Esophagus muscularis mucosa (tissue), 4 donors: ENCODE data around the gene TESK1. TPM values are rescaled to one million over a fixed set of nuclear protein-coding genes. Genes with fewer than 3 reads are reported as not detected.

ENCODE experiments used
- DNase-seq: peaks from one replicate; pipeline ENCODE4 v3.0.0-alpha.2; 2017; ENCODE audit errors: extremely low spot score
- H3K27ac ChIP-seq, 4 donors: fragments of 200-600 bp; sonication (generic); replicated peaks in 1 of 4; 1 replicate in 3 of 4; 2 replicates in 1 of 4; pipeline ENCODE4 v1.5.1; 2016 to 2019; ENCODE audit warnings: mild to moderate bottlenecking in 1 of 4
- H3K27me3 ChIP-seq, 4 donors: fragments of 200-600 bp; sonication (generic); one replicate each; pipeline versions ENCODE4 v1.5.1 to v1.6.0; 2016 to 2019
- H3K36me3 ChIP-seq, 4 donors: fragments of 200-600 bp; sonication (generic); one replicate each; pipeline ENCODE4 v1.5.1; 2016 to 2019
- H3K4me1 ChIP-seq, 4 donors: fragments of 200-600 bp; sonication (generic); one replicate each; pipeline ENCODE4 v1.5.1; 2016 to 2019
- H3K4me3 ChIP-seq, 4 donors: fragments of 200-600 bp; sonication (generic); 1 replicate in 2 of 4; 2 replicates in 2 of 4; pipeline ENCODE4 v1.5.1; 2016 to 2019; ENCODE audit warnings: mild to moderate bottlenecking in 4 of 4, moderate library complexity in 1 of 4
- H3K9me3 ChIP-seq, 4 donors: fragments of 200-600 bp; sonication (generic); 1 replicate in 3 of 4; 2 replicates in 1 of 4; pipeline ENCODE4 v1.5.1; 2016 to 2019
- EP300 ChIP-seq: sonication (generic); formaldehyde crosslinking; IDR thresholded peaks from one replicate; pipeline ENCODE4 v1.6.1; 2017; ENCODE audit warnings: antibody characterized with exemption
- POLR2A ChIP-seq: fragments of 450-650 bp; IDR thresholded peaks from one replicate; pipeline ENCODE4 v1.6.1; 2017; ENCODE audit warnings: antibody characterized with exemption, moderate library complexity, mild to moderate bottlenecking, low read depth
- POLR2AphosphoS5 ChIP-seq, 2 donors: sonication (generic); formaldehyde crosslinking; IDR thresholded peaks; one replicate each; pipeline ENCODE4 v1.6.1; 2017; ENCODE audit warnings: antibody characterized with exemption in 2 of 2
- WGBS: methylation state at CpG from one replicate; pipeline ENCODE4 v1.1.5; 2018; 5-methylcytosine and 5-hydroxymethylcytosine counted together
- intact Hi-C: fragments of 100-400 bp; cut with DNase I; formaldehyde crosslinking; loops from one replicate; pipeline ENCODE4 v1.15.1; 2023
- total RNA-seq, 4 donors: library from RNA; depleted of rRNA; stranded (reverse); fragments of >200 nt; gene quantifications; one replicate each; pipeline versions ENCODE4 v1.1.0 to v1.2.1, GENCODE V29; 2016
- TF ChIP-seq, protein P1 (sequence below), 3 experiments: fragments of 200-600 bp in 2 of 3; fragments of 450-650 bp in 1 of 3; sonication (generic) in 2 of 3; IDR thresholded peaks; one replicate each; pipeline ENCODE4 v1.5.1; 2017 to 2019; ENCODE audit warnings: antibody characterized with exemption in 3 of 3, mild to moderate bottlenecking in 2 of 3, moderate library complexity in 1 of 3

TESK1 gene
- total RNA-seq, 4 donors from 2014 or later: 48.2 to 80.6 (median 63.4) TPM

DNA sequence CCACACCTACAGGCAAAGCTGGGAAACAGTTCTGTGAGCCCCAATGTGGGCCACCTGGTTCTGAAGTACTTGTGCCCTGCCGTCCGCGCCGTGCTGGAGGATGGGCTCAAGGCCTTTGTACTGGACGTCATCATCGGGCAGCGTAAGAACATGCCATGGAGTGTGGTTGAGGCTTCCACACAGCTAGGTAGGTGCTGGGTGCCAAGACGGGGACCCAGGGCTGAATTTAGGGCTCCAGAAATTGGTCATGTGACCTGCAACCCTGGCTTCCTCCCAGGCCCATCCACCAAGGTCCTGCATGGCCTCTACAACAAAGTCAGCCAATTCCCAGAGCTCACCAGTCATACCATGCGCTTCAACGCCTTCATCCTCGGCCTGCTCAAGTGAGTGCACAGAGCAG, 46.9 kb upstream of the TESK1 start:
- Histone ChIP-seq H3K4me3 (no peak overlapping the region), H3K36me3 (peaks cover 53 to 83% (median 78%) of the 10 kb centered on the region in 4 donors), H3K9me3 (no peaks in the 10 kb centered on the region), H3K27me3 (no peaks in the 10 kb centered on the region), H3K4me1 (peaks cover 16 to 42% (median 40%) of the 10 kb centered on the region in 4 donors), H3K27ac (peak overlapping the region in 1 of 4 donors; percentile 9)
- intact Hi-C loops: no loop called here
- no peak for TF ChIP-seq POLR2AphosphoS5 (IDR thresholded peaks at IDR 0.05)
- TF ChIP-seq, protein P1, sequence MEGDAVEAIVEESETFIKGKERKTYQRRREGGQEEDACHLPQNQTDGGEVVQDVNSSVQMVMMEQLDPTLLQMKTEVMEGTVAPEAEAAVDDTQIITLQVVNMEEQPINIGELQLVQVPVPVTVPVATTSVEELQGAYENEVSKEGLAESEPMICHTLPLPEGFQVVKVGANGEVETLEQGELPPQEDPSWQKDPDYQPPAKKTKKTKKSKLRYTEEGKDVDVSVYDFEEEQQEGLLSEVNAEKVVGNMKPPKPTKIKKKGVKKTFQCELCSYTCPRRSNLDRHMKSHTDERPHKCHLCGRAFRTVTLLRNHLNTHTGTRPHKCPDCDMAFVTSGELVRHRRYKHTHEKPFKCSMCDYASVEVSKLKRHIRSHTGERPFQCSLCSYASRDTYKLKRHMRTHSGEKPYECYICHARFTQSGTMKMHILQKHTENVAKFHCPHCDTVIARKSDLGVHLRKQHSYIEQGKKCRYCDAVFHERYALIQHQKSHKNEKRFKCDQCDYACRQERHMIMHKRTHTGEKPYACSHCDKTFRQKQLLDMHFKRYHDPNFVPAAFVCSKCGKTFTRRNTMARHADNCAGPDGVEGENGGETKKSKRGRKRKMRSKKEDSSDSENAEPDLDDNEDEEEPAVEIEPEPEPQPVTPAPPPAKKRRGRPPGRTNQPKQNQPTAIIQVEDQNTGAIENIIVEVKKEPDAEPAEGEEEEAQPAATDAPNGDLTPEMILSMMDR (IDR thresholded peaks at IDR 0.05): no peak
- no peak for TF ChIP-seq EP300
- TF ChIP-seq POLR2A: no peak
- DNase-seq: no peak
- WGBS: 84% methylated on average over 5 of the region's 11 CpGs

DNA sequence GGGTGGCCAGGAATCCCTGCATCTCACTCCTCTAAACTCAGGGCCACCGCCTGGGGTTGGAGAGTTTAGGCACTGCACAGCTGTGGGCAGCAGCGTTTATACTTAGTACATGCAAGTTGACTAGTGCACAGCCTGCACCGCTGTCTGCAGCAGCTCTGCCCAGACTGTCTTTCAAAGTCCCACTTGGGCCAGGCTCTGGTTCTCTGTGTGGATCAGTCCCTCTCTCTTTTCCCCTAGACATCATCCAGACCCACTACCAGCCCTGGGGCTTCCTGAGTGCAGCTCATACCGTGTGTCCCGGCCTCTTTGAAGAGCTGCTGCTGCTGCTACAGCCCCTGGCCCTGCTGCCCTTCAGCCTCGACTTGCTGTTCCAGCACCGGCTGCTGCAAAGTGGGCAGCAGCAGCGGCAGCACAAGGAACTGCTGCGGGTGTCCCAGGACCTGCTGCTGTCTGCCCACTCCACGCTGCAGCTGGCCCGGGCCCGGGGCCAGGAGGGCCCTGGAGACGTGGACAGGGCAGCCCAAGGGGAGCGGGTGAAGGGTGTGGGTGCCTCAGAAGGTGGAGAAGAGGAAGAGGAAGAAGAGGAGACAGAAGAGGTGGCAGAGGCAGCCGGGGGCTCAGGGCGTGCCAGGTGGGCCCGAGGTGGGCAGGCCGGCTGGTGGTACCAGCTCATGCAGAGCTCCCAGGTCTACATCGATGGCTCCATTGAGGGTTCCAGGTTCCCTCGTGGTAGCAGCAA, 45.1 kb upstream of the TESK1 start:
- 90% methylated on average over 18 of the region's 20 CpGs for WGBS
- H3K4me3 ChIP-seq: no peak overlapping the region
- peaks cover 52 to 79% (median 75%) of the 10 kb centered on the region in 4 donors for H3K36me3 ChIP-seq
- no peak for TF ChIP-seq EP300
- no peak for TF ChIP-seq POLR2AphosphoS5 (IDR thresholded peaks at IDR 0.05)
- TF ChIP-seq, protein P1 (IDR thresholded peaks at IDR 0.05): no peak
- no peak for TF ChIP-seq POLR2A
- no peaks in the 10 kb centered on the region for H3K27me3 ChIP-seq
- H3K9me3 ChIP-seq: no peaks in the 10 kb centered on the region
- H3K27ac ChIP-seq: peak overlapping the region in 2 of 4 donors; percentile 77 to 82
- peaks cover 23 to 47% (median 44%) of the 10 kb centered on the region in 4 donors for H3K4me1 ChIP-seq
- DNase-seq: no peak
- intact Hi-C loops: loop anchor here (5.0 kb wide), 1 partner anchor 42 kb away; no protein-coding TSS in a partner anchor

DNA sequence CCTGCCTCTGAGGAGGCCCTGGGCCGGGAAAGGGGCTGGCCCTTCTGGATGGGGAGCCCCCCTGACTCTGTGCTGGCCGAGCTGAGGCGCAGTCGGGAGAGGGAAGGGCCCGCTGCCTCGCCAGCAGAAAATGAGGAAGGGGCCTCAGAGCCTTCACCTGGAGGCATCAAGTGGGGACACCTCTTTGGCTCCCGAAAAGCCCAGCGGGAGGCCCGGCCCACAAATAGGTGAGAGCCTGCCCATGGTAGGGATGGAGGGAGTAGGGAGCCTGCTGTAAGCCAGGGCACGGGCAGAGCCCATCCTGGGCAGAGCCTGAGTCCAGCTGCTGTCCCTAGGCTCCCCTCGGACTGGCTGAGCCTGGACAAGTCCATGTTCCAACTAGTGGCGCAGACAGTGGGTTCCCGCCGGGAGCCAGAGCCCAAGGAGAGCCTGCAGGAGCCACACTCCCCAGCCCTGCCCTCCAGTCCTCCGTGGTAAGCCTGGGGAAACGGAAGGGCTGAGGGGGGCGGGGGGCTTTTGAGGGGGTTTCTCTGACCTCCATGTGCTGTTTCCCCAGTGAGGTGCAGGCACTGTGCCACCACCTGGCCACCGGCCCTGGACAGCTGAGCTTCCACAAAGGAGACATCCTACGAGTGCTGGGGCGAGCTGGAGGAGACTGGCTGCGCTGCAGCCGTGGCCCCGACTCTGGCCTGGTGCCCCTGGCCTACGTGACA, 44.3 kb upstream of the TESK1 start:
- H3K36me3 ChIP-seq: peaks cover 44 to 71% (median 67%) of the 10 kb centered on the region in 4 donors
- DNase-seq: no peak
- no peak for TF ChIP-seq POLR2A
- TF ChIP-seq POLR2AphosphoS5 (IDR thresholded peaks at IDR 0.05): peak in 1 of 2 donors; percentile 4
- TF ChIP-seq EP300: no peak
- TF ChIP-seq, protein P1 (IDR thresholded peaks at IDR 0.05): no peak
- intact Hi-C loops: loop anchor here (5.0 kb wide), 1 partner anchor 42 kb away; no protein-coding TSS in a partner anchor
- WGBS: 72% methylated on average over 6 of the region's 24 CpGs
- H3K4me3 ChIP-seq: no peak overlapping the region
- no peaks in the 10 kb centered on the region for H3K9me3 ChIP-seq
- H3K4me1 ChIP-seq: peaks cover 28 to 52% (median 48%) of the 10 kb centered on the region in 4 donors
- no peaks in the 10 kb centered on the region for H3K27me3 ChIP-seq
- H3K27ac ChIP-seq: peak overlapping the region; percentile 41 to 82 (median 65)

DNA sequence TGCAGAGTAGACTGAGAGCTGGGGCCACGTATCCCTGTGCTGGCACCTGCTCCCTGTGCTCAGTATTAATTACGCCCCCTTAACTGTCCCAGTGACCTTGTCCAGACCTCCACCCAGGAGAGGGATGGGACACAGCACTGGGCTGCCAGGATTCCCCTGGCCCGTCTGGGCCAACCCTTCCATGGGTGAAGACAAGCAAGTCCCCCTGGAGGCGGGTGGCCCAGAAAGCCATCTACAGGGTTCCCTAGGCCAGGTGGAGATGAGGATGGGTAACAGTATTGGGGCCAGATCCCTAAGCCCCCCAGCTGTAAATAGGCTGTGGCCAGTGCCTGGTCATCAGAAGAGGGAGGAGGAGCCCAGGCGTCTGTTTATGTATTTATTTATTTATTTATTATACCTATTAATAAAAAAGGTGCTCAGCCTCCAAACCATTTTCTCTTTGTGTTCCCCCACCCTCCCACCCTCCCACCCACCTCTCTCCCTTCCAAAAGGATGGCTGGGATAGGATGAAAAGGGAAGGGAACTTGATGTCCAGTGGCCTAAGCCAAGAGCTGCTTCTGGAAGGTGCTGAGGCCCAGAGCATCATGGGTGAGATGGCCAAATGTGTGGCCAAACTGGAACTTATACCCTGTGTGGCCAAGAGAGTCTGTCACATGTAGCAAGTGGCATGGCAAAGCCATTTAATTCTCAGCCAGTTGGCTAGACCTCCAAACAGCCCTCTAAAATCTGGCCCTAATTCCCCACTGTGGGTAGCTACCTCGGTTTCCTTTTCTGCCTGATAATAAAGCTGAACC, 43.4 kb upstream of the TESK1 start:
- 90% methylated on average over 4 of the region's 6 CpGs for WGBS
- H3K9me3 ChIP-seq: no peaks in the 10 kb centered on the region
- H3K4me1 ChIP-seq: peaks cover 28 to 52% (median 48%) of the 10 kb centered on the region in 4 donors

More for the DNA sequence above, 43.4 kb upstream of the TESK1 start:
- H3K27ac ChIP-seq: peak overlapping the region; percentile 41 to 82 (median 65)
- no peak for DNase-seq
- no peaks in the 10 kb centered on the region for H3K27me3 ChIP-seq
- no peak overlapping the region for H3K4me3 ChIP-seq
- intact Hi-C loops: loop anchor here (5.0 kb wide), 1 partner anchor 41 kb away; no protein-coding TSS in a partner anchor
- TF ChIP-seq EP300 (no peak), POLR2AphosphoS5 (IDR thresholded peaks at IDR 0.05) (no peak), POLR2A (no peak)
- TF ChIP-seq, protein P1 (IDR thresholded peaks at IDR 0.05): no peak
- H3K36me3 ChIP-seq: peaks cover 35 to 62% (median 58%) of the 10 kb centered on the region in 4 donors
